Spinal cord (tissue), 10 donors: ENCODE measurements around the gene RPA1. TPM values are rescaled to one million over a fixed set of nuclear protein-coding genes. Genes with fewer than 3 reads are reported as not detected.

Source experiments
- DNase-seq, 6 donors: peaks; one replicate each; pipeline versions ENCODE4 v3.0.0 to v3.0.0-alpha.2; 2013 to 2015; ENCODE audit warnings: low spot score in 6 of 6, low read depth in 4 of 6
- H3K27ac ChIP-seq: one replicate; pipeline ENCODE4 v1.5.1; 2013; ENCODE audit warnings: low read depth, low read length, control low read depth
- H3K27me3 ChIP-seq: one replicate; pipeline ENCODE4 v1.6.1; 2013; ENCODE audit warnings: low read length; ENCODE audit not compliant: control insufficient read depth, insufficient read depth
- H3K36me3 ChIP-seq: one replicate; pipeline ENCODE4 v1.6.1; 2013; ENCODE audit warnings: low read length; ENCODE audit not compliant: control insufficient read depth, insufficient read depth
- H3K4me1 ChIP-seq: one replicate; pipeline ENCODE4 v1.6.1; 2013; ENCODE audit warnings: low read length; ENCODE audit not compliant: control insufficient read depth, insufficient read depth
- H3K4me3 ChIP-seq: one replicate; pipeline ENCODE4 v1.5.1; 2013; ENCODE audit warnings: low read depth, low read length, control low read depth
- H3K9me3 ChIP-seq: one replicate; pipeline ENCODE4 v1.6.1; 2013; ENCODE audit warnings: low read length; ENCODE audit not compliant: control insufficient read depth, insufficient read depth
- WGBS: methylation state at CpG from one replicate; pipeline ENCODE4 v1.1.5; 2013; ENCODE audit warnings: missing lambda C conversion rate; ENCODE audit not compliant: insufficient coverage; 5-methylcytosine and 5-hydroxymethylcytosine counted together
- polyA plus RNA-seq, 2 donors: library from polyadenylated mRNA; unstranded; fragments of 120-200 nt; gene quantifications; one replicate each; pipeline ENCODE4 v1.2.1, GENCODE V29; 2013; ENCODE audit not compliant: insufficient read length in 2 of 2
- total RNA-seq, 2 donors: library from RNA; depleted of rRNA in 1 of 2; stranded (reverse); fragments of 120-200 nt in 1 of 2; fragments of >200 nt in 1 of 2; gene quantifications; one replicate each; pipeline versions ENCODE4 v1.2.3 to v1.2.4, GENCODE V29; 2013 to 2014
- donor health status: healthy.

RPA1 gene
- total and polyA plus RNA-seq, 4 donors: 25.2 to 89.5 (median 58.1) TPM

DNA sequence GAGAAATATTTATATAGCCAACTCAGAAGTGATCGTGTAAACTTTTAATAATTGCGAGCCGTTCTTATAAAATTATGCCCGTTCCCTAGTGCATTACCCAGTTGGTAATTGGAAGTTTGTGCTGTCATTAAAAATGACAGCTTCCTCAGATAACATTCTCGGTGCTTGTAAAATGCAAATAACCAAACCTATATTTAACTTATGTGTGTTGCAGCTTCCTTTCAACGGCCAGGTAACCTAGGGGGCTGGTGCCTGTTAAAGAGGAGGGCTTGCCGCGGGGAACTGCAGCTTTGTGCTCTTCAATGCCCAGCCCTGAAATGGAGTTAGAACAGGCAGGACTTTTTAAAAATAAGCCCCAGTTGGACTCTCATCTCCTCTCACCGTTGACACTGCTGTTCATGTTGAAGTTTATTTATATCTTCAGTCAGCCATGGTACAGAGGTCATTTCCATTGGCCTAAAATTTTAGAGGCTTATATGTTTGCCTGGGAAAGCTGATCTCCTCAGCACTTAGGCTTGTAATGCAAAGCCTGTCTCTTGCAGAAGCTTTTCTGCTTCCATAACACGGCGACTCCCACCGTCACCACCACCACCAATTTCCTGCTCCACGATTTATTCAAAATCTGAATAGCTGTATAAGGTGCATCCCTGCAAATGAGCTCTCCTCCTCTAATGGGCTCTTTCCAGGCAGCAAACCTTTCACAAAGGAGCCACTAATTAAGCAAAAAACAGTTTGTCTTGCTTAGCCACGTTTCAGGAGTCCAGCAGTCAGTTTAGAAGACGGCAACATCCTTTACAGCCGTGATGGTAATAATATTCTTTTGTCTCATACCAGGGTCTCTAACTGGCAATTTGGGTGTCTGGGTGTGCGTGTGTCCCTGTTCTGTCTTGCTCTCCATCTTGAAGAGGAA lies 74.7 kb downstream of the RPA1 start:
- WGBS: 43% methylated on average over 4 of the region's 17 CpGs
- H3K27me3 ChIP-seq: peaks cover 19% of the 10 kb centered on the region

DNA sequence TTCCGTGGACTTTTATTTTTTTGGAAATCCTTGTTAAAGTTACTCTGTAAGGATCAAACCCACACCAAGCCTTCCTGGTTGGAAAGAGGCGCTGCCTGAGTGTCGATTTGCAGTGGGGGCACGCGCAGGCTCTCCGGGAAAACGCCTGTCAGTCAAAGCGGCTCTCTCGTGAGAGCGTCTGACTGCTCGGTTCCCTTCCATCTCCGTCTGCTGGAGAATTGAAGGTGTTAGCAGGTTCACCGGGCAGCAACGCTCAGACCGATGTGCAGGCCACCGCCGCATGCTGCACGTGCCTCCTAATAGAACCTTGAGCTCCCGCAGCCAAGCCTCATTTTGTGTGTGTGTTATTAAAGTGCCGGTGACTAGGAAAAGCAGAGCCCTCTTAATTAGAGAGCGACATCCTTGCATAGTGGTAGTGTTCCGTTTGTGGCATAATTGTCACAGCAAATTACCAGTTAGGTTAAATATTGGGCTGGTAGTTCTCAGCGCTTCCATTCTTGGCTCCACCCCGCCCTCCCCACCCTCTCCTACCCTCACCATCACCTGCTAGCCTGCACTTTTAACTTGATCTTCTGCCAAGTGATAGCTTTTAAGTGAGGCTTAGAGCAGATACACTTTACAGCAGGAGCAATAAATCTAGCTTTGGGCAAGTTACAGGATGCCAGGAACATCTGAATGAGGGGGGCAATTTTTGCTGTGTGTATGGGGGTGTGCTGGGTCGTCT lies 75.5 kb downstream of the RPA1 start:
- no peaks in the 10 kb centered on the region for H3K36me3 ChIP-seq
- 6% methylated on average over 20 of the region's 25 CpGs for WGBS
- DNase-seq: peak in 2 of 6 donors; percentile 73 to 85
- peaks cover 19% of the 10 kb centered on the region for H3K27me3 ChIP-seq
- no peak overlapping the region for H3K27ac ChIP-seq
- no peak overlapping the region for H3K4me3 ChIP-seq
- no peaks in the 10 kb centered on the region for H3K9me3 ChIP-seq
- H3K4me1 ChIP-seq: peaks cover 40% of the 10 kb centered on the region

More for the DNA sequence above, 74.7 kb downstream of the RPA1 start:
- H3K4me1 ChIP-seq: peaks cover 40% of the 10 kb centered on the region
- no peaks in the 10 kb centered on the region for H3K9me3 ChIP-seq
- no peaks in the 10 kb centered on the region for H3K36me3 ChIP-seq
- no peak overlapping the region for H3K4me3 ChIP-seq
- peak in 1 of 6 donors; percentile 71 for DNase-seq
- H3K27ac ChIP-seq: no peak overlapping the region

DNA sequence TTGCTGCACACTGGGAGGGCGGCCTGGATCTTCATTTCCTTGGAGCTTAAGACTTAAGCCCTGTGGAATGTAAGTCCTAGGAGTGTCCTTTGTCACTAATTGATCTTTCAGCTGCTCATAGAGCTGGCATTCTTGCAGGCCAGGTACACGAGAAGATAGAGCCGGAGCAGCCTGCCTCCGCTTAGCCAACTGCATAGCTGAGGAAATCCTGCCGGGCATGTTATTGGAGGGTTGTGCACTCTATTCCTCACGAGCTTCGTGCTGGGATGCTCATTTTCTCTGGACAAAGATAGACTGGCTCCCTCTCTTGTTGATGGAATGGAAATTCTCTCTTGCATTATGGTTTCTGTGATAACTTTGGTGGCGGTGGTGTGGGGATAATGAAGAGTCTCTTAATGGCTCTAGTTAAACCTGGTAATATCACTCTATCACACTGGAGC lies 76.9 kb downstream of the RPA1 start:
- Histone ChIP-seq H3K27ac (no peak overlapping the region), H3K9me3 (no peaks in the 10 kb centered on the region), H3K4me3 (no peak overlapping the region), H3K4me1 (peaks cover 40% of the 10 kb centered on the region), H3K27me3 (peaks cover 19% of the 10 kb centered on the region), H3K36me3 (no peaks in the 10 kb centered on the region)
- 51% methylated on average over 4 of the region's 8 CpGs for WGBS
- peak in 2 of 6 donors; percentile 67 to 90 for DNase-seq

DNA sequence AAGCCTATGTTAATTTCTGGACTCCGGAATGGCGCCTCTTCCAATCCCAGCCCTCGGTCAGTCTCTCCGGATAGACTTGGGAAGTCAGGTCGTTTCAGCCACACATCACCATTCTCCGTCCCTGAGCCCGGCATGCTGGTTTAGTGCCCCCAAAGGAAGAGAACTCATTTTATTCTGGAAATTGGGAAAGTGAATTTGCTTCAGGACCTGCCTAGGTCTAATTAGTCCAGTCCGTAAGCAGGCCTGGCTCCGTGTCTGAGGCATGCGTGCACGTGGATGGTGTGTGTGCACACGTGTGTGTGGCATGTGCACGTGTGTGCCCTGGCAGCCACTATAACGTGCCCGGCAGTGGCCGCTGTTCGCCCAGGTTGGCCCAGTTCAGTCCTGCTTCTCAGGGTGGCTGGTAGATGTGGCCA lies 77.4 kb downstream of the RPA1 start:
- no peak overlapping the region for H3K27ac ChIP-seq
- WGBS: 55% methylated on average over 16 of the region's 17 CpGs
- no peaks in the 10 kb centered on the region for H3K36me3 ChIP-seq
- no peak overlapping the region for H3K4me3 ChIP-seq
- no peak for DNase-seq
- peaks cover 40% of the 10 kb centered on the region for H3K4me1 ChIP-seq
- H3K9me3 ChIP-seq: no peaks in the 10 kb centered on the region
- peaks cover 19% of the 10 kb centered on the region for H3K27me3 ChIP-seq

DNA sequence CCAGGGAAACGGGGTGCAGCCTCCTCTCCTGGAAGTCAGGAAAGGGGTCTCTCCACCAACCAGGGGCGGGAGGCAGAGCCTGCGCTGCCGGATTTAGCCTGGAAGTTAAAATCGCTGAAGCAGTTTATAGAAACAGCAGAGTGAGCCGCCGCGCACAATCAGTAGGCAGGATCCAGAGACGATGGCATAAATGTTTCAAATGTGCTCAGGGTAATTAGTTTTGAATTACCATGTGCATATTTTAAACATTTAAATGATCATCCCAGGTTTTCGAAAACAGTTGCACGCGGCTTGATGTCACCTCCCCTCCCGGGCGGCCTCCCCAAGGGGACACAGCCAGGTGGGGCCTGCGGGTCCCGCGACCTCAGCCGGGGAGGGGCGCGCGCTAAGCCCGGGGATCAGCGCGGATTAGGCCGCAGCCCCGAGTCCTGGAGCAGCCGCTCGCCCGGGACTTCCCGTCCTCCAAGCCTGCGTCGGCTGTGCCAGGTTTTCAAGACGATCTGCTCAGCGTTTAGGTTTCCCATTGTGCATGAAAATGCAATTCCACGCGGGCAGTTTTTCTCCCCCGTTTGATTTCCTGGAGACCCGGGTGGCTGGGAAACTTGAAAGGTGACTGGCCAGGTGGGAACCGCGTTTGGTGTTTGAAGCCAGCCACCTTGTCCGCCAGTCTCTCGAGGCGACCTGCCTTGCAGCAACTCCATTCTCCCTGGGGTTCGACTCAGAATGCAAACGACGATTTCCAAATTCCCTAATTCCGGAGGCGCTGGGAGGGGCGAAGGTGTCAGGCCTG lies 78.3 kb downstream of the RPA1 start:
- H3K4me1 ChIP-seq: peaks cover 40% of the 10 kb centered on the region
- H3K4me3 ChIP-seq: peak overlapping the region; percentile 41
- WGBS: 3% methylated on average over 45 of the region's 49 CpGs
- H3K36me3 ChIP-seq: no peaks in the 10 kb centered on the region
- H3K27ac ChIP-seq: peak overlapping the region; percentile 15
- H3K27me3 ChIP-seq: peaks cover 19% of the 10 kb centered on the region
- peak in 3 of 6 donors; percentile 28 to 92 (median 88) for DNase-seq
- no peaks in the 10 kb centered on the region for H3K9me3 ChIP-seq

DNA sequence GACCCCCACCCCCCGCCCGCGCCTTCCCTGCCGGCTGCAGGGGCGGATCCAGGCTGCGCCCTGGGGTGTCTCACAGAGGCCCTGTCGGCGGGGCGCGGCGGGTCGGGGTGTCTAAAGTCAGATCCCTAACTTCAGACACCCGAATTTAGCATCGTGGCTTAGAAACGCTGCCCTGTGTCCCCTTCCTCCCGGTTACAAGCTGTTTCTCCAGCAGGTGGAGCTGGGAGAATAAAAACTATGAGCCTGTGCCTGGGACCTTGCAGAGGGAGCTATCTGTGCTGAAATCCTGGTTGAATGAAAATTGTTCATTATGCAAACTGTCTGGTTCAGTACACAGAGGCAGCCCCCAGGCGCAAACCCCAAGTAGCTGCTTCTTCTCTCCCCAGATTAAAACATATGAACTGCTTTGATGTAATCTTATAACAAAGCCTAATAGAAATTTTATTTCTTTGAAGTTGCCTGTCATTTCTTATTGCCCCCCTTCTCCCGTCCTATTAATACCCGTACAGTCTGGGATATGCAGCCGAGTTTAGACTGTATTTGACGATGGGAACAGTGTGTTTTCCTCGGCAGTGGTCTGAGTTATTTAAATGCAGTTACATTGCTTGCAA lies 79.0 kb downstream of the RPA1 start:
- Histone ChIP-seq H3K4me1 (peaks cover 40% of the 10 kb centered on the region), H3K27me3 (peaks cover 19% of the 10 kb centered on the region), H3K36me3 (no peaks in the 10 kb centered on the region), H3K9me3 (no peaks in the 10 kb centered on the region), H3K27ac (peak overlapping the region; percentile 15), H3K4me3 (peak overlapping the region; percentile 41)
- DNase-seq: peak in 4 of 6 donors; percentile 71 to 98 (median 89)
- 0% methylated on average over 16 of the region's 22 CpGs for WGBS

DNA sequence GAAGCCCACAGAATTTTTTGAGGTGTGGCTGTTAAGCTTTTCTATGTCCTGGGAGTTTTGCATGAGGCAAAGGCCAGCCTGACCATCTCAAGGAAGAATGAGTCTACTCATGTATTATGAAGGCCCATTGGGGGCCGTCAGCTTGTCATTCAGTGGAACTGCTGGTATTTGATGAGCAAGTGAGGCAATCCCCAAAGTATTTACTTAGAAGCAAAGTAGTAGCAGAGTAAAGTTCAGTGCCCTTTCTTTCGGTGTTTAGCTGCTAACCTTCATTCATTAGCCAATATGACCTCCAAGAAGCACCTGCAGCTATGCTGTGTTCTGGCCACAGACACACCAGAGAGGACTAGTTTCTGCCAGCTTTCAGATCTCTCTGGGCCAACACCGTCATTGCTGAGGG lies 80.2 kb downstream of the RPA1 start:
- Histone ChIP-seq H3K9me3 (no peaks in the 10 kb centered on the region), H3K27me3 (peaks cover 16% of the 10 kb centered on the region), H3K4me3 (no peak overlapping the region), H3K27ac (no peak overlapping the region), H3K36me3 (no peaks in the 10 kb centered on the region), H3K4me1 (peaks cover 43% of the 10 kb centered on the region)
- 94% methylated on average over 2 of the region's 3 CpGs for WGBS
- no peak for DNase-seq

DNA sequence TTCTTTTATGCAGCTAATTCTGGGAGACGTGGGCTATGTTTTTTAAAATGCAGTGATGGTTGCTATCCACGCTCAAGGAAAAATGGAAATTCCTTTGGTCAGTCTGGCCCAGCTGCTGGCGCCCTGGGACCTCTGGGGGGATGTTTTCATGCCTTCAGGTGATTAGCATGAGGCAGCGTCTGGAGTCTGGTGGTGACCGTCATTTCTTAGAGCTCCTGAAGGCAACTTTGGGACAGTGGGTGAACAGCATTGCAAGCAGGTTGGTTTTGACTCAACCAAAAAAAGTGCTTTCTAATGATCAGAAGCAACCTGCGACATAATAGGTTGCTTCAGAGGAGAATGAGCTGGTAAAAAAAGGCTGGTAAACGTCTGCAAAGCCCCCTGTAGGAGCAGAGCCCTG lies 82.3 kb downstream of the RPA1 start:
- no peak overlapping the region for H3K4me3 ChIP-seq
- H3K27me3 ChIP-seq: peaks cover 14% of the 10 kb centered on the region
- H3K27ac ChIP-seq: no peak overlapping the region
- WGBS: 64% methylated on average over 6 of the region's 7 CpGs
- H3K36me3 ChIP-seq: no peaks in the 10 kb centered on the region
- H3K4me1 ChIP-seq: peaks cover 38% of the 10 kb centered on the region
- no peaks in the 10 kb centered on the region for H3K9me3 ChIP-seq
- DNase-seq: no peak

DNA sequence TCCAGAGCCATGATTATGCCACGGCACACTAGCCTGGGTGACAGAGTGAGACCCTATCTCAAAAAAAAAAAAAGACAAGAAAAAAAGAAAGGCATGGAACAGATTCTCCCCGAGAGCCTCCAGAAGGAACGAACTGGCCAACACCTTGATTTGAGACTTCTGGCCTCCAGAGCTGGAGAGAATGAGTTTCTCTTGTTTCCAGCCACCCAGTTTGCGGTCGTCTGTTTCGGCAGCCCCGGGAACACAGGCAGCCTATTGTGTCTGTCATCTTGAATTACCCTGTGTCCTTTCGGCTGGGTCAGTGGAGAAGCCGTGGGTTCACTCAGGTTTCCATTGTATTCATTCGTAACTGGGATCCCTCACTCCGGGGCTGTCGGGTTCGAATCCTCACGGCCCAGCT lies 83.9 kb downstream of the RPA1 start:
- H3K27me3 ChIP-seq: peaks cover 5% of the 10 kb centered on the region
- 66% methylated on average over 13 of the region's 14 CpGs for WGBS

More for the DNA sequence above, 83.9 kb downstream of the RPA1 start:
- no peak overlapping the region for H3K4me3 ChIP-seq
- H3K9me3 ChIP-seq: no peaks in the 10 kb centered on the region
- peaks cover 38% of the 10 kb centered on the region for H3K4me1 ChIP-seq
- no peak for DNase-seq
- H3K36me3 ChIP-seq: no peaks in the 10 kb centered on the region
- no peak overlapping the region for H3K27ac ChIP-seq
